OCI-LY1 (cell line): ENCODE data around the gene CADM4.
"Not testable (repeated sequence)": the region's sequence is repeated elsewhere in the genome, so short reads cannot be mapped to it uniquely, and the experiment has no call there.

Source experiments
- H2AFZ ChIP-seq: fragments of 200-600 bp; sonication (generic), shearing (Covaris generic); 2 replicates; pipeline ENCODE4 v1.6.0; 2014; ENCODE audit warnings: antibody characterized with exemption, mild to moderate bottlenecking, low read length
- H3F3A ChIP-seq: fragments of 200-600 bp; sonication (generic), shearing (Covaris generic); 2 replicates; pipeline ENCODE4 v1.6.0; 2014; ENCODE audit warnings: mild to moderate bottlenecking, antibody characterized with exemption, low read length, moderate library complexity; ENCODE audit not compliant: insufficient read depth
- H3K27ac ChIP-seq: fragments of 200-600 bp; sonication (generic); 2 replicates; pipeline ENCODE4 v1.5.1; 2014; ENCODE audit warnings: low read length, mixed run types, mild to moderate bottlenecking, low read depth; ENCODE audit not compliant: poor library complexity, severe bottlenecking
- H3K27me3 ChIP-seq: fragments of 200-600 bp; sonication (generic); 2 replicates; pipeline ENCODE4 v1.6.0; 2014; ENCODE audit warnings: antibody characterized with exemption, mild to moderate bottlenecking, low read length, moderate library complexity; ENCODE audit not compliant: insufficient read depth
- H3K36me3 ChIP-seq: fragments of 200-600 bp; sonication (generic); 2 replicates; pipeline ENCODE4 v1.6.1; 2014; ENCODE audit warnings: mild to moderate bottlenecking, antibody characterized with exemption, low read length, moderate library complexity, mixed read lengths; ENCODE audit not compliant: insufficient read depth
- H3K4me1 ChIP-seq: fragments of 200-600 bp; sonication (generic); 2 replicates; pipeline ENCODE4 v1.5.1; 2014; ENCODE audit warnings: mild to moderate bottlenecking, low read length, moderate library complexity; ENCODE audit not compliant: insufficient read depth, severe bottlenecking
- H3K4me2 ChIP-seq: fragments of 200-600 bp; sonication (generic), shearing (Covaris generic); 2 replicates; pipeline ENCODE4 v1.6.1; 2014; ENCODE audit warnings: low read length
- H3K4me3 ChIP-seq: fragments of 200-600 bp; sonication (generic); 2 replicates; pipeline ENCODE4 v1.5.1; 2014; ENCODE audit warnings: low read length, low read depth, mild to moderate bottlenecking, mixed read lengths; ENCODE audit not compliant: poor library complexity, severe bottlenecking
- H3K79me2 ChIP-seq: fragments of 200-600 bp; shearing (Covaris generic); 2 replicates; pipeline ENCODE4 v1.6.1; 2016; ENCODE audit warnings: mixed run types, low read length, mixed read lengths; ENCODE audit not compliant: insufficient read depth
- H3K9ac ChIP-seq: fragments of 200-600 bp; sonication (generic), shearing (Covaris generic); 2 replicates; pipeline ENCODE4 v1.6.1; 2014; ENCODE audit warnings: mild to moderate bottlenecking, low read length, mixed read lengths
- H3K9me2 ChIP-seq: fragments of 200-600 bp; sonication (generic), shearing (Covaris generic); 2 replicates; pipeline ENCODE4 v1.6.1; 2014; ENCODE audit warnings: low read depth, mild to moderate bottlenecking, low read length, mixed read lengths
- H3K9me3 ChIP-seq: fragments of 200-600 bp; shearing (Covaris generic); 2 replicates; pipeline ENCODE4 v1.6.1; 2014; ENCODE audit warnings: low read length, mixed read lengths
- H4K20me1 ChIP-seq: fragments of 200-600 bp; sonication (generic), shearing (Covaris generic); 2 replicates; pipeline ENCODE4 v1.6.0; 2016; ENCODE audit warnings: mild to moderate bottlenecking, low read length; ENCODE audit not compliant: insufficient read depth
- CTCF ChIP-seq: fragments of 200-600 bp; sonication (generic), shearing (Covaris generic); IDR thresholded peaks from 2 replicates; pipeline ENCODE4 v1.5.1; 2017; ENCODE audit warnings: mild to moderate bottlenecking, antibody characterized with exemption, low read length, moderate library complexity, mixed read lengths
- EZH2 ChIP-seq: fragments of 200-600 bp; sonication (generic), shearing (Covaris generic); IDR thresholded peaks from 2 replicates; pipeline ENCODE4 v1.8.0; 2017; ENCODE audit warnings: borderline replicate concordance, mixed run types, mild to moderate bottlenecking, antibody characterized with exemption, low read length, moderate library complexity, mixed read lengths

CADM4 gene

GRCh38 chr19:43652546-43652874, 12.9 kb upstream of the CADM4 start:
- Histone ChIP-seq H3K4me1 (peaks cover 4% of the 10 kb centered on the region), H3K79me2 (no peaks in the 10 kb centered on the region), H3K9ac (no peak overlapping the region), H2AFZ (no peak overlapping the region), H3K4me3 (no peak overlapping the region), H3K27me3 (peaks cover 8% of the 10 kb centered on the region; the same call in 1 of the 2 replicates), H3K27ac (no peak overlapping the region), H3F3A (no peaks in the 10 kb centered on the region), H3K9me2 (no peaks in the 10 kb centered on the region), H4K20me1 (no peaks in the 10 kb centered on the region), H3K9me3 (no peaks in the 10 kb centered on the region), H3K36me3 (no peaks in the 10 kb centered on the region), H3K4me2 (no peak overlapping the region)
- TF ChIP-seq CTCF (no peak), EZH2 (no peak)

- Histone ChIP-seq H4K20me1 (no peaks in the 10 kb centered on the region), H3K36me3 (no peaks in the 10 kb centered on the region), H3K4me2 (peak overlapping the region; percentile 18; the same call in 1 of the 2 replicates), H3K27me3 (peaks cover 5% of the 10 kb centered on the region; the same call in 1 of the 2 replicates), H3K9ac (no peak overlapping the region), H3K79me2 (no peaks in the 10 kb centered on the region), H3K9me3 (no peaks in the 10 kb centered on the region), H2AFZ (peak overlapping the region; percentile 78; the same call in 1 of the 2 replicates), H3F3A (no peaks in the 10 kb centered on the region), H3K4me3 (no peak overlapping the region), H3K4me1 (peaks cover 4% of the 10 kb centered on the region), H3K27ac (no peak overlapping the region), H3K9me2 (no peaks in the 10 kb centered on the region)
- peak; percentile 83 for TF ChIP-seq CTCF
- no peak for TF ChIP-seq EZH2
Measured at GRCh38 chr19:43651758-43652545, 12.3 kb upstream of the CADM4 start.

- not testable (repeated sequence) for H4K20me1 ChIP-seq, H3K9me3 ChIP-seq, H3K36me3 ChIP-seq
Measured at GRCh38 chr19:43650276-43650675, 10.6 kb upstream of the CADM4 start.

GRCh38 chr19:43649514-43649913, 9.9 kb upstream of the CADM4 start:
- Histone ChIP-seq H3K27ac (no peak overlapping the region), H2AFZ (no peak overlapping the region), H3K79me2 (no peaks in the 10 kb centered on the region), H3K4me2 (no peak overlapping the region), H3K9me2 (no peaks in the 10 kb centered on the region), H4K20me1 (no peaks in the 10 kb centered on the region), H3K9ac (no peak overlapping the region), H3K36me3 (no peaks in the 10 kb centered on the region), H3K4me3 (no peak overlapping the region), H3K4me1 (peaks cover 4% of the 10 kb centered on the region), H3K9me3 (no peaks in the 10 kb centered on the region), H3F3A (no peaks in the 10 kb centered on the region), H3K27me3 (no peaks in the 10 kb centered on the region)
- TF ChIP-seq CTCF (no peak), EZH2 (no peak)

More at GRCh38 chr19:43650276-43650675, 10.6 kb upstream of the CADM4 start:
- H3K4me2 ChIP-seq, H3F3A ChIP-seq, H3K9me2 ChIP-seq, H2AFZ ChIP-seq, H3K9ac ChIP-seq, H3K4me1 ChIP-seq, H3K27ac ChIP-seq, H3K79me2 ChIP-seq, H3K27me3 ChIP-seq, H3K4me3 ChIP-seq: not testable (repeated sequence)
